Stimulated activated CD8-positive, alpha-beta memory T cell treated with anti-CD3 and anti-CD28 coated beads, Interleukin-7, amount 100 ng/mL, for 24 hours (primary cell): ENCODE results near the gene TEX12.
"Not testable (repeated sequence)": the region's sequence is repeated elsewhere in the genome, so short reads cannot be mapped to it uniquely, and the experiment has no call there.

ENCODE experiments used
- DNase-seq: peaks from one replicate; pipeline ENCODE4 v3.0.0-alpha.2; 2020; ENCODE audit warnings: low read depth

TEX12 gene

DNA sequence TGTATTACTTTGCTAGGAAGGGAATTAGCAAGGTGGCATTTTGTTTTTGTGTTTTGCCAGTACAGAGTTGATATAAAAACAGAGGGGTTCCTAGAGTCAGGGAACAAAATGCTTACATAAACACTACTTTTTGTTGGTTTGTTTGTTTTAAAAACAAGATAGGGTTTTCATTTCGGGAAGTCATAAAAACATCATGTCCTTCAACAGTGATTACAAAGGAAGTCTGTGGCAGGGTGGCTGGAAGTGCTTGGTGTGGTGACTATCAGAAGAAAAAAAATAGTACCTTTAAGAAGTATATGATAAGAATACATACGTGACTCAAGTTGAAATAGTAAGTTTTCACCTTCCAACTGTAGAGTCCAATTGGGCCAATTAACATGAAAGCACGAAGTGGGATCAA lies 2.1 kb upstream of the TEX12 start:
- DNase-seq: no peak

DNA sequence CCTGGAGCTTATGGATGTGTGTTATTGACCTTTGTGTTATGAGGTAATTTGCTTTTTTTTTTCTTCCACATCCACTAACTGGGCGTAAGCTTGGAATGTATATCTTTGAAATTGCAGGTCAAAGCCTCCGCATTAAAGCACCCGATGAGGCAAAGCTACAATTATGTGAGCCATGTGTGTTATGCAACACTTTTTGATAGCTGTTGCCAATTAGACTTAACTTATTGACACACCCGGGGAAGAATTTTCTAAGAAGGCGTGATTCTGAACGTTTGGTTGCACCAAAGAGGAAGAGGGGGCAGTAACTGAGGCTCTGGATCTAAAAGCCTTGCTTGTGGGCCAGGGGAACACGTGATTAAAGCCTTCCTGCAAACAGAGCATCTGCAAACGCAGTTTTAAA lies 610 bp upstream of the TEX12 start:
- no peak for DNase-seq

DNA sequence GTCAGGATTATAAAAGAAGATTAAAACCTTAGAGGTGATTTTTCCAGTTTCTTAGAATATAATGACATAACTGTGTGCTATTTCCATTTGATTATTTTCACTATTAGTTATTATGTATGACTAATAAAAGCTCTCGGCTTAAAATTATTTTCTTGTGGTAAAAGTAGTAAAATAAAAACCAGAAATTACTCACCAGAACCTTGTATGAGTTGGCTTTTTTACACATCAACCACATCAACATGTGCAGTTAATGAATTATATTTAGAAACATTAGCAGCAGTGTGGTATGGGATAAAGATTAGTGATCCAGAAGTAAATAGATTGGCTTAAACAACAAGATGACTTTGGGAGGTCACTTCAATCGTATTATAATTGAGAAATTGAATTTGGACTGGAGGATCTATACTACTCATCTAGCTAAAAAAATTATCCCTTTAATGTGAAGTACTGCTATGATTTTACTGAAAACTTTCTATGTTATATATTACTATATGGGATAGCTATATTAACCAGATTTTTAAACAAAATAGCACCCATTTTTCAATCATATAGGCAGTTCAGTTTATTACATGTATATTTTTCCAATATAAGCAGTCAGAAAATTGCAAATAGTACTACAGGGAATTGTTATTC lies 5.3 kb downstream of the TEX12 start:
- no peak for DNase-seq

DNA sequence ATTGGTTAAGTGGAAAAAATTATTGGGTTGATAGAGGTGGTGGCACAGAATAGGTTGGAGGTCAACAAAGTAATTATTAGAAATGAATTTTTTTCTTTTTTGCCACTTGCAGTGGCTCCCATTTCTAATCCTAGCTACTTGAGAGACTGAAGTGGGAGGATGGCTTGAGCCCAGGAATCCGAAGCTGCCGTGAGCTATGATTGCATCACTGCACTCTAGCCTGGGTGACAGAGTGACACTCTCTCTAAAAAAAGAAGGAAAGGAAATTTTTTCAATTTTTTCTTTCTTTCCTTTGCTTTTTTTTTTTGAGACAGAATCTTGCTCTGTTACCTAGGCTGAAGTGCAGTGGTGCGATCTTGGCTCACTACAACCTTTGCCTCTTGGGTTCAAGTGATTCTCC lies 6.0 kb downstream of the TEX12 start:
- no peak for DNase-seq

DNA sequence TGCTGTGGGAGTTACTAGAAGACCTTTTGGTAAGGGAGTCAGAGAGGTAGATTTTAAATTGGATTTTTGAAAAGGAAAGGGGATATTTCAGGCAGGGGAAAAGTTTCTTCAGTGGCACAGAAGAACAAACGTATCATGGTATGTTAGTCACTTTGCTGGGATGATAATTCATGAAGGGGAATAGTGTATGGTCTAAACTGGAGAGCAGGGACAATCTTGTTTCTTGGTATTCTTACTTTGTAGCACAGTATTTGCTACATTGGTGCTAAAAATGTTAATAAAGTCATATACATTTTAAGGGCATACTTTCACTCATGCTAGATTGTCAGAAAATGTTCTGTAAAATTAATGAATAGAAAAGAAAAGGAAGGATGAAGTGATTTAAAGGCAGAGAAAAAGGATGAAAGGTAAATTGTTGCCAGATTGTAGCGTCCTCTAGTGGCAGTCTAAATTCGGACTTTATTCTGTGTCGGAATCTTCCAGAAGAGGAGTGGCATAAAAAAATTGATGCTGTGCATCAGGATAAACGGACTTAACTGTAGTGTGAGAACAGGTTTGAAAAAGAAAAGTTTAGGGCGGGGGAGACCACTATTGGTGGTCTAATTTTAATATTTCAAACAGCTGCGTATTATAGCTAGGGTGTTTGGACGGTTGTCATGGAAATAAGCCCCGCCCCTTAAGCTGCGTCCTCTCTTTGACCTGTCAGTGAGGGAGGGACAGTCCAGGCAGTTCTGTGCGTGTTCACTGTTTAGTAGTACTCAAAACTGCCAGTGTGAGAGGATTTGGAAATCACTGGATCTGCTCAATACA lies 7.8 kb downstream of the TEX12 start, which contains the start of gene BCO2:
BCO2 (plus strand) TSS at position 724 of the 810 bp plus-strand sequence. CDS start 90 bp downstream, outside the sequence.
- DNase-seq: peak; percentile 14

DNA sequence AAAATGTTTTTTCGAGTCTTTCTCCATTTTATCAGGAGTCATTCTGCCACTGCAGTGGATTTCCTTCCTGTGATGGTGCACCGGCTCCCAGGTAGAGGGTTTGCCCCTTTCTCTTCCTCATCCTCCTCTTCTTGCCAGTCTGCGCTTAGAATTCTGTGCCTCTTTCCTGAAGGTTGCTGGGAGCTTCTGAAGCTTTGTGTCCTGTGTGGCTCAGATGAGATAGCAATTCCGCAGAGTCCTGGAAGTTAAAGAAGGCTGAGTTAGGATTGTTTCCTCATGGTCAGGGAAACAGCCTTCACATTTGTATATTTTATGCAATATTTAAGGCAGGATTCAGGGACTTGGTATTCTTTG lies 8.4 kb downstream of the TEX12 start:
- DNase-seq: no peak

DNA sequence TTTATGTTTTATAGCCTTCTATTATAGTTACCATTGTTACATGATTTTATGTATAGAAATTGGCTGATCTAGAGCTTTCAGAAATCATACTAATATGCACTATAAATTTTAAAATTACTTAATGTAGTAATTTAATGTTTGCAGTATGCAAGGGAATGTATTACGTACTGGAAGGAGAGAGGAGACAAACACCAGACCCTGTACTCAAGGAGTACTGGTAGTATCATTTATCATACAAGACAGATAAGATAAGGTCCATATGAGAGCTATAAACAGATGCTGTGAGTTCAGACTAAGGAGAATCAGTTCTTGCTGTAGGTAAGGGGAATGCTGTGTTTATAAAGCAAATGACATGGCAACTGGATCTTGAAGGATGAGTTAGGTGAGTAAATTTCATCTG lies 8.9 kb downstream of the TEX12 start:
- no peak for DNase-seq

DNA sequence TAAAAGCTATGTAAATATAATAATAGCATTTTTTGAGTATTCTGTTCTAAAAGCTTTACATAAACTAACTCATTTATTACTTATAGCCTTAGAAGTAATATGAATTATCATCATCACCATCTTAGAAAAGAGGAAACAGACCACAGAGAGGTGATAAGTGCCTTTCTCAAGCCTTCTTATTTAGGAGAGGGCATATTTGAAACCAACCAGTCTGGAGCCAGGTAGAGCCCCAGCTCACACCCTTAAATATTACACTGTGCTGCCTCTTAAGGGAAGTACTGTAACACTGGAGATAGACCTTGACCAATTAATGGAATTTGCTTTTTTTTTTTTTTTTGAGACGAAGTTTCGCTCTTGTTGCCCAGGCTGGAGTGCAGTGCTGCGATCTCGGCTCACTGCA lies 10.4 kb downstream of the TEX12 start:
- no peak for DNase-seq

DNA sequence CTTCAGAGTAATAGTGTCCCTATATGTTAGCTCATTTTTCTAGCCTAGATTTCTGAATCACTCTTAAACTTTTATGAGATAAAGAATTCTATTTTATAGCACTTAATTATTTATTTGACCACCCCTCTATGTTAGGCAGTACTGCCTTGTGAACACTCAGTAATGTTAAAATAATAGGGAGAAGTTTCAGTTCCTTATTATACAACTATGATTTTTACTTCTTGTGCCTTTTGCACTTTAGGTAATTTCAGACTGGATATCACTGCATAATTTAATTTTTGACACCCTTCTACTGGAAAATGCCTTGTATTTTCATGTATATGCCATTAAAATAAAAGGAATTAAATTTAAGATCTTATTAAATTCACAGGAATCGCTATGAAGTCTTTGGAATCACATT lies 11.3 kb downstream of the TEX12 start:
- no peak for DNase-seq

DNA sequence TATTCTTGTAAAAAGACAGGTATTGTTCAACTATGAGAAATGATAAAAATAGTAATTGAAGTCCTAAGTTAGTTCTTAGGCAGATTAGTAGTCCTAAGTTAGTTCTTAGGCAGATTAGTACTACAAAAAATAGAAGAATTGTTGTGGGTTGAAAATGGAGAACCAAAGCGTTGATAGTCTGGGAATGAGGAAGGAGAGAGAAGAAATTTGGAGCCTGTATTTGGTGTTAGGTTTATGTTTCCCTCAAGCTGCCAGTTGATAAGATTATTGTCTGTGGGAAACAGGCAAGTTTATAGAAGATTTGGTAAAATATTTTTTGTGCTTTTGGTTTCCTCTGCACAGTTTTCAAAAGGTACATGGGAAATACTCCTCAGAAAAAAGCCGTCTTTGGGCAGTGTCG lies 11.8 kb downstream of the TEX12 start:
- no peak for DNase-seq

DNA sequence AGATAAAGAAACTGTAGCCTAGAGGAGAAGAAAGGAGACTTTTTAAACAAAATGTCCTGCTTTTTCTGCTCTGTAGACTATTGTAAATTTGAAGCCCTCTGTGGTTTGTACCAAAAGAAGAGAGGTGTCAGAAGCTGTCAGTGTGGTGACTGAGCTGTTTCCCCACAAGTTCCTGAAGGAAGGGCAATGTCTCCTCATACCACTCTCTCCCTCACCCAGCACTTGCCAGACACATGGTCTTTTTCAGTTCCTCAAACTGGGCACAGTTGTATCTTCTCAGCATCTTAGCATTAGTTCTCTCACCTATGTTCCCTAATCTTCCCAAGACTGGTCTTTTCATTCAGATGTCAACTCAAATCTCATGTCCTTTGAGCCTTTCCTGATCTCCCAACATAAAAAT lies 12.4 kb downstream of the TEX12 start:
- no peak for DNase-seq

DNA sequence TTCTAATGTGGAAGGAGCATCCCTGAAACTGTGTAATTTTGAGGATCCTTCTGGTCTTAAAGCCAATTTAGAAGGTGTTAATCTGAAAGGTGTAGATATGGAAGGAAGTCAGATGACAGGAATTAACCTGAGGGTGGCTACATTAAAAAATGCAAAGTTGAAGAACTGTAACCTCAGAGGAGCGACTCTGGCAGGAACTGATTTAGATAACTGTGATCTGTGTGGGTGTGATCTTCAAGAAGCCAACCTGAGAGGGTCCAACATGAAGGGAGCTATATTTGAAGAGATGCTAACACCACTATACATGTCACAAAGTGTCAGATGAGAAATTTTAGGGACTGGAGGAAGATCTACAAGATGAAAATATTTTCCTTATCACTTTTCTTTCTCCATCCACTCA lies 15.7 kb downstream of the TEX12 start:
- no peak for DNase-seq

DNA sequence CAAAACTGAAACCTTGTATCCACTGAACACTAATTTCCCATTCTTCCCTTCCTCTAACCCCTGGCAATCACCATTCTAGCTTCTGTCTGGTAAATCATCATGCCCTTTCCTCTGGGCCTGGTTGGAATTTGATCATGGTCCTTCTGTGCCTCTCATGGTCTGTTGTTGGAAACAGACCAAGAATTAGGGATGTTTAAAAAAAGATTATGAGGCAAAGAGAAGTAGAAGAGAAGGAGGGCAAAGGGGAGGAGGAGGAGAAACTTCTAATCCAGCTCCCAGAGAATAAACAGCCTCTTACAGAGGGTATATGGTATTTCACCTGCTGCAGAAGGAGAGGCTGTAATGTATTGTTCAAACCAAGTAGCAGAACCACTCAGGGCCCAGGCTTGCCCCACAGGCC lies 18.7 kb downstream of the TEX12 start:
- no peak for DNase-seq

DNA sequence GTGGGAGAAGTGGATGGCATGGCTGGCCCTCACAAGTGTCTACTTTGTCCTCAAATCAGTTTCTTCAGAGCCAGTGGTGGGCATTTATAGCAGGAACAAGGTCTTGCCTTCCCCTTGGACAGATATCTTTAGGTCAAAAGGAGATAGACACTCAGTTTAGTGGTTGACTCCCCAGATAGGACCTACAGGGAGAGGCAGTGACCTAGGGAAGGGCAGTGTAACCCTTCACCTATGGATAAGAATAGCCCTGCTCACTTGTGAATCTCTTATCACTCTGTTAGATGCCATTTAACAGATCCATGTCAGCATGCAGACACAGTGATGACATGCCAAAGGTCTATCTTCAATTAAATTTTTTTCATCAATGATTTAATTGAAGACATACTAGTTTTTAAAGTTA lies 19.1 kb downstream of the TEX12 start:
- DNase-seq: no peak

DNA sequence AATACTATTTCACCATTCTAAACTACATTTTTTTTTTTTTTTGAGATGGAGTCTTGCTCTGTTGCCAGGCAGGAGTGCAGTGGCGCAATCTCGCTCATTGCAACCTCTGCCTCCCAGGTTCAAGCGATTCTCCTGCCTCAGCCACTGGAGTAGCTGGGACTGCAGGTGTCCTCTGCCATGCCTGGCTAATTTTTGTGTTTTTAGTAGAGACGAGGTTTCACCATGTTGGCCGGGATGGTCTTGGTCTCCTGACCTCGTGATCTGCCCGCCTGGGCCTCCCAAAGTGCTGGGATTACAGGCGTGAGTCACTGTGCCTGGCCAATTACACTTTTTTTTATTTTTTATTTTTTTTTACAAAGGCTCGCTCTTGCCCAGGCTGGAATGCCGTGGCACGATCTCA lies 27.9 kb downstream of the TEX12 start:
- DNase-seq: not testable (repeated sequence)

DNA sequence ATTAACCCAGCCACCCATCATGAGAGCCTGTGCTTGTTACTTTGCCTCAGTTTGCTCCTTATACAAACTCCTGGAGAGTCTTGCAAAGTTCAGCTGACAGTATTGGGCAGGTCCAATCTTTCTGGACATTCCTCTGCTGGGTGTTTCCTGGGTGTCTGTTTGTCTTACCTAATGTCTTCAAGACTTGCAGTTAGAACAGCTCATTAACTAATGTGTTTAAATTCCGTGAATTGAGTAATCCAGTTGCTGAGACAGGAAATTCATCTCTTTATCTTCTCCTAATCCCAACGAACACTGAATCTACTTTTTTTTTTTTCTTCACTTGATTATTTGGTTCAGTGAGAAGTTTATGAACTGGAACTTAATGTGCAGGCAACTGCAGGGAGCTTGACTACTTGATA lies 28.8 kb downstream of the TEX12 start:
- DNase-seq: no peak

DNA sequence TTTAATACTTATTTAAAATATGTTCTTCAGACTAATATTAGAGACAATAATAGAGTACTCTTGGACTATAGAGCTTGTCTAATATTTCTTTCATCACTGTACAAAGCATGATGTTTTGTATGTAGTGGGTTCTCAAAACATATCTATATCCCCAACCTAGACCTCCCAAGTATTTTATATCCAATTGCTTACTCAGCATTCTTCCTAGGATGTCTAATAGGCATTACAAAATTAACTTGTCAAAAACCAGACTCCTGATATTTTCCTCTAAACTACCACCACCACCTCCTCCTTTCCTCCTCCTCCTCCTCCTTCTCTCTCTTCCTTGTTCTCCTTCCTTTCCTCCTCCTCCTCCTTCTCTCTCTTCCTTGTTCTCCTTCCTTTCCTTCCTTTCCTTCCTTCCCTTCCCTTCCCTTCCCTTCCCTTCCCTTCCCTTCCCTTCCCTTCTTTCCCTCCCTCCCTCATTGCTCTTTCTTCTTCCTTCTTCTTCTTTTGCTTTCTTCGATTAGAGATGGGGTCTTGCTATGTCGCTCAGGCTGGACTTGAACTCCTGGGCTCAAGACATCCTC lies 29.4 kb downstream of the TEX12 start:
- DNase-seq: no peak

DNA sequence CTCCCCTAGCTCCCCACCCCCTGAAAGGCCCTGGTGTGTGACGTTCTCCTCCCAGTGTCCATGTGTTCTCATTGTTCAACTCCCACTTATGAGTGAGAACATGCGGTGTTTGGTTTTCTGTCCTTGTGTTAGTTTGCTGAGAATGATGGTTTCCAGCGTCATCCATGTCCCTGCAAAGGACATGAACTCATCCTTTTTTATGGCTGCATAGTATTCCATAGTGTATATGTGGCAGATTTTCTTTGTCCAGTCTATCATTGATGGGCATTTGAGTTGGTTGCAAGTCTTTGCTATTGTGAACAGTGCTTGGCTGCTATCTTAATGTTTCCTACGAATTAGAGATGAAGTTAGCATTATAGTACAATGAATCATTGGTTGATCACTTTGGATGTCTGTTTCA lies 31.9 kb downstream of the TEX12 start:
- not testable (repeated sequence) for DNase-seq

DNA sequence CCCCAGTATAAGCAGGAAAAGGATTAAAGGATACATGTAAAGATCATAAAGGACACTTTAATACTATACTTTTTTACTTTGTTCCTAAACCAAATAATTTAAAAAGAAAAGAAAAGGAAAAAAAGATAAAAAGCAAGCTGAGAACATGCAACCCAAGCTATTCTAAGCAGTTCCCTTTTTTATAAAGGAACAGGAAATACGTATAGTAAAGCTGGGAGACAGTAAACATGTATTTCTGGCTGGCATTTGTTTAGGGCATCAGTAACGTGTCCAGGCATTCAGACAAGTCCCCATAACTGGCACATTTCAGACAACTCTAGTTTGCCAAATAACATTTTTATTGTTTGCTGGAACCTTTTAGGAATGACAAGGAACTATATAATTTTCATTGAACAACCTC lies 33.1 kb downstream of the TEX12 start:
- DNase-seq: no peak

DNA sequence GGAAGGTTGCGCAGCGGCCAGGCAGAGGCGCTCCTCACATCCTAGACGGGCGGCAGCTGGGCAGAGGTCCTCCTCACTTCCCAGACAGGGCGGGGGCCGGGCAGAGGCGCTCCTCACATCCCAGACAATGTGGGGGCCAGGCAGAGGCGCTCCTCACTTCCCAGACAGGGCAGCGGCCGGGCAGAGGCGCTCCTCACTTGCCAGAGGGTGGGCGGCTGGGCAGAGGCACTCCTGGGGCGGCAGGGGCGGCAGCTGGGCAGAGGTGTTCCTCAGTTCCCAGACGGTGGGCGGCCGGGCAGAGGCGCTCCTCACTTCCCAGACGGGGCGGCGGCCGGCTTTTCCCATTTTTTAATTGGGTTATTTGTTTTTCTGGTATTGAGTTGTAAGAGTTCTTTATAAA lies 38.9 kb downstream of the TEX12 start:
- DNase-seq: no peak

DNA sequence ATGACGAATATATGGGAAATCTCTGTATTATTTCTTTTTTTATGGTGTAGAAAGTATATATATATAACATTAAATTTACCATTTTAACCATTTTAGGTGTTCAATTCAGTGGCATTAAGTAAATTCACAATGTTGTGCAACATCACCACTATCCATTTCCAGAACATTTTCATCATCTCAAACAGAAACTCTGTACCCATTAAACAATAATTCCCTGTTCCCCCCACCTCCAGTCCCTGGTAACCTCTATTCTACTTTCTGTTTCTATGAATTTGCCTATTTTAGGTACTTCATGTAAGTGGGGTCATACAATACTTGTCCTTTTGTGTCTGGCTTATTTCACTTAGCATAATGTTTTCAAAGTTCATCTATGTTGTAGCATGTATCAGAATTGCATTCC lies 43.7 kb downstream of the TEX12 start:
- no peak for DNase-seq

DNA sequence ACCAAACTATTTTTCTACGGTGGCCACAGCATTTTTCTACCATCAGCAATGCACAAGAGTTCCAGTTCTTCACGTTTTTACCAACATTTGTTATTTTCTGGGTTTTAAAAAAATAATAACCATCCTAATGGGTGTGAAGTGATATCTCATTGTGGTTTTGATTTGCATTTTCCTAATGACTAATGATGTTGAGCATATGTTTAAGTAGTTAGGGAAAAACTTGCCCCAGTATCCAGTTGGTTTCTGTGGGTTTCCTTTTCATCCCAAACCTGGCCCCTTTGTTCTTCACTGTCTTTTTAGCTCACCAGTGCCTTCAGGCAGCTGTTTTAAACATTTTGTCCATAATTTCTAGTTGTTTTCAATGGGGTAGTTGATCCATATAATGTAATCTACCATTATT lies 44.4 kb downstream of the TEX12 start:
- no peak for DNase-seq

DNA sequence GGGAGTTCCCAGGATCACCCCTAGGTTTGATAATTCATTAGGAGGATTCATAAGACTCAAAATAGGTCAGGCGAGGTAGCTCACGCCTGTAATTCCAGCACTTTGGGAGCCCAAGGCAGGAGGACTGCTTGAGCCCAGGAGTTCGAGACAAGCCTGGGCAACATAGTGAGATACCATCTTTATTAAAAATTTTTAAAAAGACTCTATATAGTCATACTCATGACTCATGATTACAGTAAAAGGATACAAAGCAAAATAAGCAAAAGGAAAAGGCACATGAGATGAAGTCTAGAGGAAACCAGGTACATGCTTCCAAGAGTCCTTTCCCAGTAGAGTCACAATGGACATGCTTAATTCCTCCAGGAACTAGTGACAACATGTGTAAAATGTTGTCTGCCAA lies 45.1 kb downstream of the TEX12 start:
- no peak for DNase-seq

DNA sequence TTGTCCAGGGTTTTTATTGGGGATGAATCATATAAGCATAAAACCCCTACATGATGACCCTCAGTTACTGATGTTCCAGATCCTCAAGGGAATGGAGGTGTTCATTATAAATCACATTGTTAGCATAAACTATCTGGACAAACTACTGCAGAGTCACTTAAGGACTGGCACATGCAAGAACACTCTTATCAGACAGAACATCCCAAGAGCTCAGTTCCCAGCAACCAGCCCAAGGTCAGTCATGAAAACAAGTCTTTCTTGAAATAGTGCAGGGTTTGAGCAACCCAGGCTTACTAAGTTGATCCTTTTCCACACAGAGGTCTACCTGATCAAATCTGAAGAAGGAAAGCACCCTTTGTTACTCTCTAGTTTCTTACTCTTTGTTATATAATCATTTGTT lies 45.5 kb downstream of the TEX12 start:
- DNase-seq: no peak
